Ovary (tissue), 3 donors: ENCODE measurements around the gene HRG.

ENCODE experiments used
- CTCF ChIP-seq, 3 donors: fragments of 450-650 bp in 2 of 3; fragments of 200-600 bp in 1 of 3; IDR thresholded peaks; one replicate each; pipeline versions ENCODE4 v1.5.1 to v1.8.0; 2016 to 2022; ENCODE audit warnings: antibody characterized with exemption in 3 of 3, mild to moderate bottlenecking in 1 of 3
- EP300 ChIP-seq: sonication (generic); formaldehyde crosslinking; IDR thresholded peaks from one replicate; pipeline ENCODE4 v1.6.1; 2017; ENCODE audit warnings: antibody characterized with exemption
- POLR2A ChIP-seq: fragments of 450-650 bp; IDR thresholded peaks from one replicate; pipeline ENCODE4 v1.6.1; 2017; ENCODE audit warnings: antibody characterized with exemption, mild to moderate bottlenecking, moderate library complexity
- donor health status: DM: no; HTN: no; CAD: no.

DNA sequence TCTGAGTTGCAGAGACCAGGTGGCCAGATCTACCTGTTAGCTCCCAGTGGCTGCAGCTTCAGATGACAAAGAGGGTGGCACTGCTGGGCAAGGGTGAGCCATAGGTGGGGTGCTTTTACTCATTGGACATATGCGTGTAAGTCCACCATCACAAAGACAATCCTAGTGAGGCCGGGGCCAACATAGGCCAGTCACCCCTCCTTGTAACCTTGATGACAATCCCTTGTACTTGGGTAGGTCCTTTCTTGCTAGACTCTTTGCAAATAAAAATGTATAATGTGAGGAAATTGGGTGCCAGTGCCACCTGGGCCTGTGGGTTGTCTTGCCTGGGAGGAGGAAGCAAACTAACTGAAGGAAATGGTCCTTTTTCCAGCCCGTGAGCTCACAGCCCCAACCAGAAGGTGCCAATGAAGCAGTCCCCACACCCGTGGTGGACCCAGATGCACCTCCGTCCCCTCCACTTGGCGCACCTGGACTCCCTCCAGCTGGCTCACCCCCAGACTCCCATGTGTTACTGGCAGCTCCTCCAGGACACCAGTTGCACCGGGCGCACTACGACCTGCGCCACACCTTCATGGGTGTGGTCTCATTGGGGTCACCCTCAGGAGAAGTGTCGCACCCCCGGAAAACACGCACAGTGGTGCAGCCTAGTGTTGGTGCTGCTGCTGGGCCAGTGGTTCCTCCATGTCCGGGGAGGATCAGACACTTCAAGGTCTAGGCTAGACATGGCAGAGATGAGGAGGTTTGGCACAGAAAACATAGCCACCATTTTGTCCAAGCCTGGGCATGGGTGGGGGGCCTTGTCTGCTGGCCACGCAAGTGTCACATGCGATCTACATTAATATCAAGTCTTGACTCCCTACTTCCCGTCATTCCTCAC, 45.4 kb upstream of the HRG start:
- no peak for TF ChIP-seq POLR2A
- no peak for TF ChIP-seq EP300
- no peak for TF ChIP-seq CTCF (IDR thresholded peaks at IDR 0.05)
